ENCODE measurements around the gene HELZ2.

Gene HELZ2

DNA sequence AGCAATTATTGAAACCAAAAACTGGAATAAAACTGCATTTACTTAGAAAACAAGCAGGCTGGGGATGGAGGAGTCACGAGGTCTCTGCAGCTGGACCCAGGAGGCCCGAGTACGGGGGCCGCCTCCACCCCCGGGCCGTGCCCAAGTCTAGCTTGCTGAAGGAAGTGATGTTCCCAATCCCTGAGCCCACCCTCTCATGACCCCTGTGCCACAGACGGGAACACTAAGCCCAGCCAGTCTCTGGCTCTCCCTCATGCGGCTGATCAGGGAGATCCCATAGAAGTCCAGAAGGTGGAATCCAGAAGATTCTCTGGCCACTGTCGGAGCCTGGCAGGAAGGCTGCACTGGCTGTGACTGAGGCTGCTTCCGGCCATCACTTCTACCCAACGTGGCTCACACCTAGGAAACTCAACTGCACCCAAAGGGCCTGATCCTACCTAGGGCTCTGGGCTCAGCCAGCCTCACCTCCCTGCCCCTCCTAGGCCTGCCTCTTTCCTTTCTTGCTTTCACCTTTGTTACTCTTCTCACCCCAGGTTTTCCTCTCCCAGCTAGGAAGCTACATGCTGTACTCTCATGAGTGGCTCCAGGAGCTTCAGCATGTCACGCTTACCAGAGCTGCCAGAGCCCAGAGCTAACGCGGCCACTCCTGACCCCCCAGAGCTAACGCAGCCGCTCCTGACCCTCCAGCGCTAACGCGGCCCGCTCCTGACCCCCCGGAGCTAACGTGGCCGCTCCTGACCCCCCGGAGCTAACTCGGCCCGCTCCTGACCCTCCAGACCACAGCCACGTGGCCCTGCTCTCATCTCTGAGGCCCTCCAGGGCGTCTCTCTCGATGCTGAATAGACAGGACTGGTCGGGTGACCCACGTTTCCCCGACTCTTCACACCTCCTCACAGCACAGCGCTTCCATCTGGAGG, 24.7 kb upstream of the HELZ2 start:
- no peak for TF ChIP-seq MYC (IDR thresholded peaks at IDR 0.05; ENCODE audit: low read depth, low read length)
- TF ChIP-seq, protein P1, sequence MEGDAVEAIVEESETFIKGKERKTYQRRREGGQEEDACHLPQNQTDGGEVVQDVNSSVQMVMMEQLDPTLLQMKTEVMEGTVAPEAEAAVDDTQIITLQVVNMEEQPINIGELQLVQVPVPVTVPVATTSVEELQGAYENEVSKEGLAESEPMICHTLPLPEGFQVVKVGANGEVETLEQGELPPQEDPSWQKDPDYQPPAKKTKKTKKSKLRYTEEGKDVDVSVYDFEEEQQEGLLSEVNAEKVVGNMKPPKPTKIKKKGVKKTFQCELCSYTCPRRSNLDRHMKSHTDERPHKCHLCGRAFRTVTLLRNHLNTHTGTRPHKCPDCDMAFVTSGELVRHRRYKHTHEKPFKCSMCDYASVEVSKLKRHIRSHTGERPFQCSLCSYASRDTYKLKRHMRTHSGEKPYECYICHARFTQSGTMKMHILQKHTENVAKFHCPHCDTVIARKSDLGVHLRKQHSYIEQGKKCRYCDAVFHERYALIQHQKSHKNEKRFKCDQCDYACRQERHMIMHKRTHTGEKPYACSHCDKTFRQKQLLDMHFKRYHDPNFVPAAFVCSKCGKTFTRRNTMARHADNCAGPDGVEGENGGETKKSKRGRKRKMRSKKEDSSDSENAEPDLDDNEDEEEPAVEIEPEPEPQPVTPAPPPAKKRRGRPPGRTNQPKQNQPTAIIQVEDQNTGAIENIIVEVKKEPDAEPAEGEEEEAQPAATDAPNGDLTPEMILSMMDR (IDR thresholded peaks at IDR 0.05; ENCODE audit: low read depth, low read length) = no peak
- TF ChIP-seq POLR2A (IDR thresholded peaks at IDR 0.05; ENCODE audit: extremely low read depth, insufficient read length) = no peak
- TF ChIP-seq, protein P2, sequence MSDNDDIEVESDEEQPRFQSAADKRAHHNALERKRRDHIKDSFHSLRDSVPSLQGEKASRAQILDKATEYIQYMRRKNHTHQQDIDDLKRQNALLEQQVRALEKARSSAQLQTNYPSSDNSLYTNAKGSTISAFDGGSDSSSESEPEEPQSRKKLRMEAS (IDR thresholded peaks at IDR 0.05; ENCODE audit: low read depth, low read length) = no peak
- DNase-seq (ENCODE audit: low read depth) = no peak

DNA sequence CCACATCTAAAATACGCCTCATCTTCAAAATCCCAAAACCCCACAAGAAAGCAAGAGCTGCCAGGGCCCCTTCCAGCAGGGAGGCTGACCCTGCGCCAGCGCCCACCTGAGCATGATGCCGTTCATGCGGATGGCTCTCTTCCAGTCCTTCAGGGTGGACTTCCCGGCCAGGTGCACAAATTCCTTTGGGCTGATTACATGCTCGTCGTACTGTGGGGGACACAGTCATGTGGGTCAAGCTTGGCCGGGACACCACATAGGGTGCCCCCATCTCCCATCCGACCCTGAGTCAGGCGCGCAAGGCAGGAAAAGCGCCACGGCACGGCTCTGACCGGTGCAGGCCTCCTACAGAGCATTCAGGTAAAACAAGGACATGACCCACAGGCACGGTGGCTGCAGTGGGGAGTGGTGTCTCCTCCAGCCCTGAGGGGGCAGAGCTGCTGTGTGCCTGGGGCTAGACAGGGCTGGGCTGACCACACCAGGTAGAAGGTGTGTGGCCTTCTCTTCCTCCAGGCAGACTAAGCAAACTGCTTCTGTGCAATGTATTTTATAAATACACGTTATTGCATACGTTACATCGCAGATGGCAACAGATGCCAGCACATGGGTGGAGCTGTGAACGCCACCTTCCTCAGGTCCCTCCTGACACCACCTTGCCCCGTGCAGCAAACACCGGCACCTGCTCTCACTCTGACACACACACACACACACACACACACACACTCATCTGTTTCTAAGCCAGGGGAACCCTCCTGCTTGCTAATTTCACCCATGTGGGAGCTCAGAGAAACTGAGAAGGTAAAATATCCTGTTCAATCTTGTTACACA, 23.8 kb upstream of the HELZ2 start:
- no peak overlapping the region for H3K4me3 ChIP-seq (ENCODE audit: low read depth, low read length)
- TF ChIP-seq MYC (IDR thresholded peaks at IDR 0.05; ENCODE audit: low read depth, low read length) (no peak), POLR2A (IDR thresholded peaks at IDR 0.05; ENCODE audit: extremely low read depth, insufficient read length) (no peak)
- TF ChIP-seq, protein P1 (IDR thresholded peaks at IDR 0.05; ENCODE audit: low read depth, low read length) = no peak
- TF ChIP-seq, protein P2 (IDR thresholded peaks at IDR 0.05; ENCODE audit: low read depth, low read length) = no peak
- no peak for DNase-seq (ENCODE audit: low read depth)

More for the DNA sequence above, 24.7 kb upstream of the HELZ2 start:
- no peak overlapping the region for H3K4me3 ChIP-seq (ENCODE audit: low read depth, low read length)

DNA sequence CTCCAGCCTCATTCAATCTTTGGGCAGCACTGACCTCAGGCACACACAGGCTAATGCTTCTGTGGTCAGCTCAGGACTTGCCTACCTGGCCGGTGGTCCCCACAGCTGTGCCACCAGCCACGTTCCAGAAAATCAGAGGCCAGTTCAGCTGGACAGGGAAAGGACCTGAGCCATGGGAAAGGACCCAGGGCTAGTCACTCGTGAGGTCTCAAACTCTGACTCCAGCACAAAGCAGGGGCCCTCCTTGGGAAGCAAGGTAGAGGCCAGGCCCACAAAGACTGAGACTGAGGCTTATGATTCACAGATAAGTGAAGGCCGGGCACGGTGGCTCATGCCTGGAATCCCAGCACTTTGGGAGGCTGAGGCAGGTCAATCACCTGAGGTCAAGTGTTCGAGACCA, 22.4 kb upstream of the HELZ2 start:
- TF ChIP-seq MYC (IDR thresholded peaks at IDR 0.05; ENCODE audit: low read depth, low read length) (no peak), POLR2A (IDR thresholded peaks at IDR 0.05; ENCODE audit: extremely low read depth, insufficient read length) (no peak)
- TF ChIP-seq, protein P1 (IDR thresholded peaks at IDR 0.05; ENCODE audit: low read depth, low read length) = no peak
- DNase-seq (ENCODE audit: low read depth) = no peak
- no peak overlapping the region for H3K4me3 ChIP-seq (ENCODE audit: low read depth, low read length)

DNA sequence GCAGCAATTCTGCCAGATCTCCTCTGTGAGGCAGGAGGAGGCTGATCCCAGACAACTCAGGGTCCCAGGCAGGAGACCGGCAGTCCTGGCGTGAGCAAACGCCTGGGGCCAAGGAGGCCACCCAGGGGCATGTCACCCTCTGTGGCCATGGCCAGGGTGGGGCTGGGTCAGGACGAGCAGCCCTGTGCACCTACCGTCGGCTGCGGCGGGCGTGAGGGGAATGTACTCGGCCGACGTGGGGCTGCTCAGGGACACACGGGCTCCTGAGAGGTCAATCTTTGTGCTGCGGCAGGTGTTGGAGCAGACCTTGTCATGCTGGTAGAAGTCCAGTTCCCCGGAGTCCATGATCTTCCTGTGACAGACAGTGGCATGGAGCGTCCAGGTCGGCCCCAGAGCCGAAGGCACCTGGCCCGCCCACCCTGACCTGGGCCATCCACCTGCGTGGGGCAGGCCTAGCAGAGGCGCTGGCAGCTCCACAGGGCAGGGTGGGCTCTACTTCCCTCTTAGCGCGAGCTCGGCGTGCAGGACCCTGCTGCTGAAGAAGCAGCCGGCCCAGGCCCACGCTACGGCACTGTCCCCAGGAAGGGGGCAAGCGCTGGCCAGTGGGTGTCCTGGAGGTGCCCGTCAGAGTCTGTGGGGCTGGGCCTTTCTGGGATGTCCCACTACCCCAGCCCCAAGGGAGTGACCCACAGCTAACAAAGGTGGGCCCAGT, 21.5 kb upstream of the HELZ2 start:
- no peak overlapping the region for H3K4me3 ChIP-seq (ENCODE audit: low read depth, low read length)
- no peak for TF ChIP-seq MYC (IDR thresholded peaks at IDR 0.05; ENCODE audit: low read depth, low read length)
- TF ChIP-seq, protein P1 (IDR thresholded peaks at IDR 0.05; ENCODE audit: low read depth, low read length) = no peak
- DNase-seq (ENCODE audit: low read depth) = no peak

DNA sequence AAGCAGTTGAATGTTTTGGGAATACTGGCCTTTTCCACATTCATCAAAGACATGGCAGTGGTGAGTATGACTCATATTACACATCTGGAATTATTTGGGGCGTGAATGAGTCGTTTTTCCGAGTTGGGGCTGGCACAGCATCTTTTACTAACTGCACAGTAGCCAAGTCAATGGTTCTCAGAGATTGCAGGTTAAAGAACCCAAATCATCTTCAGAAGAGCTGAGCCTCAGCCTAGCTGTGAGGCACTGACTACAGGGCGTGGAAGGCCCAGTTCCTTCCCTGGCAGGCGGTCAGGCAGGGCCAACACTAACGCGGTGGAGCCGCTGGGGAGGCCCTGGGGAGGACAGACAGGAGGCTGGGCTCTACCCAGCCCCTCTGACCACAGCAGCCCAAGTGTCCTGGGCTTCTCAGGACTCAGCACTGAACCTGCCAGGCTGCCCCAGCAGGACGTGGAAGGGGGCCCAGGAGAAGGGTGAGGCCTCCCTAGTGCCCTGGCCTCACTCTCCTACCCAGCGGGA, 20.1 kb upstream of the HELZ2 start:
- no peak for DNase-seq (ENCODE audit: low read depth)
- H3K4me3 ChIP-seq (ENCODE audit: low read depth, low read length) = no peak overlapping the region
- TF ChIP-seq, protein P2 (IDR thresholded peaks at IDR 0.05; ENCODE audit: low read depth, low read length) = no peak
- TF ChIP-seq POLR2A (IDR thresholded peaks at IDR 0.05; ENCODE audit: extremely low read depth, insufficient read length) (no peak), MYC (IDR thresholded peaks at IDR 0.05; ENCODE audit: low read depth, low read length) (no peak)
- TF ChIP-seq, protein P1 (IDR thresholded peaks at IDR 0.05; ENCODE audit: low read depth, low read length) = no peak

Measured in NB4 (cell line).